LNCAP (cell line): ENCODE data around the gene RIBC1.

Experiments
- TF ChIP-seq, protein P1 (sequence below): fragments of 450-650 bp; IDR thresholded peaks from 2 replicates; pipeline ENCODE4 v1.5.1; 2017; ENCODE audit warnings: mild to moderate bottlenecking

RIBC1 gene

DNA sequence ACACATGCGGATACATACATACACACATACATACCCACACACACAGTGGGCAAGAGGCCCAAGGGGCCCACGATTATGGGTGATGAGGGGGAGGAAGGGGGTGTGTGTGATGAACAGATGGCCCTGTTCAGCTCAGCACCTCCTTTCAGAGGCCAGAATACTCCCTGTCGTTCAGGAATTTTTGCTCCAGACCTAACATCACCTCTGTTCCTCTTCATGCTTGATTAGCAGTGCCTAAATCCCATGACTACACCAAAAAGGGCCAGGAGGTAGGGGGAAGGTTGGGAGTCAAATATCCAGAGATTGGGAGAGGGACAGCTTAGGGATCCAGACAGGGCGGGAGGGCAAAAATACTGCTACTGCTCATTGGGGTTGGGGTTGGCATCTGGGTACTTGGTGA is 42.9 kb upstream of the RIBC1 start:
- TF ChIP-seq, protein P1, sequence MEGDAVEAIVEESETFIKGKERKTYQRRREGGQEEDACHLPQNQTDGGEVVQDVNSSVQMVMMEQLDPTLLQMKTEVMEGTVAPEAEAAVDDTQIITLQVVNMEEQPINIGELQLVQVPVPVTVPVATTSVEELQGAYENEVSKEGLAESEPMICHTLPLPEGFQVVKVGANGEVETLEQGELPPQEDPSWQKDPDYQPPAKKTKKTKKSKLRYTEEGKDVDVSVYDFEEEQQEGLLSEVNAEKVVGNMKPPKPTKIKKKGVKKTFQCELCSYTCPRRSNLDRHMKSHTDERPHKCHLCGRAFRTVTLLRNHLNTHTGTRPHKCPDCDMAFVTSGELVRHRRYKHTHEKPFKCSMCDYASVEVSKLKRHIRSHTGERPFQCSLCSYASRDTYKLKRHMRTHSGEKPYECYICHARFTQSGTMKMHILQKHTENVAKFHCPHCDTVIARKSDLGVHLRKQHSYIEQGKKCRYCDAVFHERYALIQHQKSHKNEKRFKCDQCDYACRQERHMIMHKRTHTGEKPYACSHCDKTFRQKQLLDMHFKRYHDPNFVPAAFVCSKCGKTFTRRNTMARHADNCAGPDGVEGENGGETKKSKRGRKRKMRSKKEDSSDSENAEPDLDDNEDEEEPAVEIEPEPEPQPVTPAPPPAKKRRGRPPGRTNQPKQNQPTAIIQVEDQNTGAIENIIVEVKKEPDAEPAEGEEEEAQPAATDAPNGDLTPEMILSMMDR, result no peak

DNA sequence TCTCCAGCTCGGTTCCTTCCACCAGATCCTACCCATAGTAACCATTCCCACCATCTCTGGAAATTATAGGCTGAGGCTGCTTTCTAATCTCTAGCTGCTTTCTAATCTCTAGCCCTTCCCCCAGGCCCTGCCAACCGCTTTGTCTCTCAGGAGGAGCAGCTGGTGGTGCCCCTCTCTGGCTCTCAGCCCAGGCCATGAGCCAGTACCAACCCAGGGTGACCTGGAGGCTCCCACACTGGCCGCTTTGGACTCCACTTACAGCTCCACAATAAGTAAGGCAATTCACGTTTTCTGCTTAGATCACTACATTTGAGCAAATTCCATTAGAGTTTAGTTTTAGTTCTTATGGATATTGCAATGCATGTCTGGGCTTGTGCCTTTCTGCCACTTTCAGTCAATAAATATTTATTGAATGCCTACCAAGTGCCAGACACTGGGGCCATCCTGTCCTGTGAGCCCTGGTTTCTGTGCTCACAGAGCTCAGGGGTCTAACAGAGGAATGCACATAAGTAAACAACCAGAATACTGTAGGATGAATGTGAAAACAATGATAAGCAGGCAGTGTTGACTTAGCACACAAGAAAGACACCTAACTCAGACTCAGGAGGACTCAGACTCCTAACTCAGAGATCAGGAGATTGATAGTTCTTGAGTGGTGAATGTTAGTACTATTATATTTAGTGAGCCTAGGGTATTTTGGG is 39.1 kb upstream of the RIBC1 start:
- TF ChIP-seq, protein P1, result no peak

DNA sequence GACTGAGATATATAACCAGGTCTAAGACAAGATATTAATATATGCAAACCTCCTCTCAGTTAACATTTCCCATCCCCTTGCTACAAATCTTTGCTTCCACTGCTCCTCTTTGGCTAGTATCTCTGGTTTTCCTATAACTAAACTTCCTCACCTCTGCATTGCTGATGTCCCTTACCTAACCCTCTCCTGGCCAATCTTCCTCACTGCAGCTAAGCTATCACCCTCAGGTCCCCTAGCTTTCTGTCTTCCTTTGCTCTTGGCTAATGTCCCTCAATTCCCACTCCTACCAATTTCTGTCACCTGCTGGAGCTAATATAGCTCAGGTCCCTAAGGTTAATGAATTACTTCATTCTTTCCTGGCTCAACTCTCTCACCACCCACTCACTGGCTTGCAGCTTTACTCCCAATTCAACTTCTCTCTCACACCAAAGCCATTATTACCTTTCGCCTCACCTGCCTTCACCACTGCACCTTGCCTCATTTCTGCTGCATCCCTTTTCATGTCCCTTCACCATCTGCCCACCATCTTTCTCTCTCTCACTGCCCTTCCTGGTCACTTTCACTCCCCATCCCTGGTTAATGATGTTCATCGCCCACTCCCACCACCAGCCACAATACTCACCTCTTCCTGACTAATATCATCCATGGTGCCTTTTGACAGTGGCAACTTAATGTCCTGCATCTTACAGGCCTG is 26.9 kb upstream of the RIBC1 start:
- TF ChIP-seq, protein P1, result no peak

DNA sequence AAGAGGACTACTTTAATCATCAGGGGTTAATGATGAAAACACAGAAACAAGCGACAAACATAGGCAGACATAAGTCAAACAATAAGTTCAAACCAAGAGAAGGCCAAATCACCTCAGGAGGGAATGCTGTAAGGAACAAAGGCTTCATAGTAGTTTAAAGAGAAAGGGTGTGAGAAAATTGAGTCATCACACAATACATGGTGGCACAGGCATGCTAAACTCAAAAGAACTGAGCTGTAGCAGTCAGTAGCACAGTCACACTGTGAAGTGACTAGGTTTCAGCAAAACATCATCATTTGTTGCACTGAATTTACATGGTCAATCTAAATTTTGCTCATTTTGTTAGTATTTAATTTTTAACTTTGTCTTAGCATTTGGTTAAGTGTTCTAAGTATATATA is 24.5 kb upstream of the RIBC1 start:
- TF ChIP-seq, protein P1, result no peak

DNA sequence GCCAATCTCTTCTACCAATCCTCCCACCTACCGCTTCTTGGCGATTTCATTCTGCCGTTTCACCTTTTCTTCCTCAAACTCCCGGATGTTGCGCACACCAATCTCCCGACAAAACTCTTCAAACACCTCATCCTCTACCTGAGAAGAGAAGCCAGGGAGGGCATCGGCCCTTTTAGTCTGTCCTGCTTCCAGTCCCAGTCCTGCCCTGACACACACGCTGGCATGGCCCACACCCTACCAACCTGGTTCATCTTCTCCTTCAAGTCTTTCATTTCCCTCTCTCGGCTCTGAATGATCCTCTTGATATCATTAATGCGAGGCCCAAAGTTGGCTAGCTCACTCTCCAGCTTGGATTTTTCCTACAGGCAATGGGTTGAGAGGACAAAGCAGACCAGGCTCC is 19.1 kb upstream of the RIBC1 start:
- TF ChIP-seq, protein P1, result no peak

DNA sequence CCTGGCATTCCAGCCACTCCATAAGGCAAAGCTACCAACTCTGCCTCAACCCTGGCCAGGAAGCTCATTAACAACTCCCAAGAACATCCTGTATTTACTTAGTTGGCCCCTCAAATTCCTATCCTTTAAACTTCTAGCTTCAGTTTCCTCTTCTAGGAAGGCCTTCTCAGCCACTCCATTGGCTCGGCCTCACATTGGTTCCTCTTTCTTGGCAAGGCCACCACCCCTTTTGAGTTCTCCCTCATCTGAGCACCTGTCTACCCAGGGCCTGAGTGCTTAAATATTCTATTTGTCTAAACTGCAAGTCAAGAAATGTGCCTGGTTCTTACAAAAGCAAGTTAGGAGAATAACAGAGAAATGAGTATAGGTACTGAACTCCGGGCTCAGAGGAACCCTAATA is 10.2 kb upstream of the RIBC1 start:
- TF ChIP-seq, protein P1, result no peak

DNA sequence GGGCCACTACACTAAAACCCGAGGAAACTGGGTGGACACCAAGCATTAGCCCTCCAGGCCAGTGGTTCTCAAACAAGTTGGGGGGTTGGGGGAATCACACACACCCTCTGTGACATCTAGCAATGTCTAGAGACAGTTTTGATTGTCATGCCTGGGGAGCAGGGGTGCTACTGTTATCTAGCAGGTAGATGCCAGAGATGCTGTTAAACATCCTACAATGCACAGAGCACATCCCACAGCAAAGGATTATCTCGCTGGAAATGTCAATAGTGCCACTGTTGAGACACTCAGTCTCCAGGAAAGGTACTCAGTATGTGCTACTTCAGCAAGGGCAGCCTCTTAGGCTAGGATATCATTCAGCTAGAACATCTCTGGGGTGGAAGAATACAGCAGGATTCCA is 1.5 kb upstream of the RIBC1 start:
- TF ChIP-seq, protein P1, result no peak
